UCSD-AML1 (cell line): ENCODE measurements around the gene APOA5.
"Not testable (repeated sequence)": the region's sequence is repeated elsewhere in the genome, so short reads cannot be mapped to it uniquely, and the experiment has no call there.

Source experiments
- DNase-seq: peaks from one replicate; lab custom pipeline; 2025; ENCODE audit not compliant: unreplicated experiment; lab: John Stamatoyannopoulos, UW

Gene APOA5

DNA sequence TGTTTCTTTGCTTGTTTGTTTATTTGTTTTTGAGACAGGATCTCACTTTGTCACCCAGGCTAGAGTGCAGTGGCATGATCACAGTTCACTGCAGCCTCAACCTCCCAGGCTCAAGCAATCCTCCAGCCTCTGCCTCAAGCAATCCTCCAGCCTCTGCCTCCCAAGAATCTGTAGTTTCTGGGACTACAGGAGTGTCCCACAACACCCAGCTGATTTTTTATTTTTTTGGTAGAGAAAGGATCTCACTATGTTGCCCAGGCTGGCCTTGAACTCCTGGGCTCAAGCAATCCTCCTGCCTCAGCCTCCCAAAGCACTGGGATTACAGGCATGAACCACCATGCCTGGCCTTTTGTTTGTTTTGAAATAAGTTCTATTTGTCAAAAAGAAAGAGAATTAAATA lies 10.0 kb upstream of the APOA5 start:
- DNase-seq: not testable (repeated sequence)

DNA sequence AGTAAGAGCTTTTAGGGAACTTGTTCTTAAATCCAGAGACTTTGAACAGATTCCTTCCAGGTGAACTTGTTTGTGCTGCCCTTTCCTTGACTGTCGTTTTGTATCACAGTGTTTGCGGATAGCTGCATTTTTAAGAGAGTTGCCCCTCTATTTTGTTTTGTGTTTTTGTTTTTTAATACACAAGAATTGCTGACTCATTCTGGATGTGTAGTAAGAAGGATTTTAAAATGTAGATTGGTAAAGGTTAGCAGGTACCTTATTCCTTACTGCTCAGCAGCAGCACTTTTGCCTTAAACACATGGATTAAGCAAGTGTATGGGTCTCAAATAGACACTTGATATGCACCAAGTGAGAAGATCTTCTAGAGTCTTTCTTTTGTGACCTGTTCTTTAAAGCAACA lies 8.9 kb upstream of the APOA5 start:
- DNase-seq: no peak

DNA sequence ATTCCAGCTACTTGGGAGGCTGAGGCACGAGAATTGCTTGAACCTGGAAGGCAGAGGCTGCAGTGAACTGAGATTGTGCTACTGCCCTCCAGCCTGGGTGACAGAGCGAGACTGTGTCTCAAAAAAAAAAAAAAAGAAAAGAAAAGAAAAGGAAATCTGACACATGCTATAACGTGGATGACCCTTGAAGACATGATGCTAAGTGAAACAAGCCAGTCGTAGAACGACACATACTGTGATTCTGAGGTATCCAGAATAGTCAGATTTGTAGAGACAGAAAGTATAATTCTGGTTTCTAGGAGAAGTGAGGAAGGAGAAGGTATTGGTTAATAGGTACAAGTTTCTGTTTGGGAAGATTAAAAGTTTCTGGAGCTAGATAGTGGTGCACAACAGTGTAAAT lies 6.7 kb upstream of the APOA5 start:
- DNase-seq: no peak

DNA sequence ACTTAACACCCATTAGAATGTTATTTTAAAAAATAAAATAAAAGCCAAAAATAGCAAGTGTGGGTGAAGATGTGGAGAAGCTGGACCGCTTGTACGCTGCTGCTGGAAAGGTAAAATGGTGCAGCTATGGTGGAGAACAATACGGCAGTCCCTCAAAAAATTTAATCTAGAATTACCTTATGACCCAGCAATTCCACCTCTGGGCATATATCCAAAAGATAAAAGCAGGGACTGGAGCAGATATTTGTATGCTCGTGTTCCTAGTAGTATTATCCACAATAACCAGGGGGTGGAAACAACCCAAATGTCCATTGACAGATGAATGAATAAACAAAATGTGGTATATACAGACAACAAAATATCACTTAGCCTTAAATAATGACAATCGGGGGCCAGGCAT lies 6.1 kb upstream of the APOA5 start:
- no peak for DNase-seq

DNA sequence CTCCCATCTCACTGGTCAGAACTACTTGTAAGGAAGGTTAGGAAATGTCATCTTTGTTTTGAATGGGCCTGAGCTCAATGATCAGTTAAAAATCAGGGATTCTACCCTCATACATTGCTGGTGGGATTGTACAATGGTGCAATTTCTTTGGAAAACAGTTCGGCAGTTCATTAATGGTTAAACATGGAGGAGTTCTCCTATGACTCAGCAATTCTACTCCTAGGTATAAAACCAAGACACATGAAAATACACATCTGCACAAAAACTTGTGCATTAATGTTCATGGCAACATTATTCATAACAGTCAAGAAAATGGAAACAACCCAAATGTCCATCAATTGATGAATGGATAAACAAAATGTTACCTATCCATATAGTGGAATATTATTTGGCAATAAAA lies 4.9 kb upstream of the APOA5 start:
- no peak for DNase-seq

DNA sequence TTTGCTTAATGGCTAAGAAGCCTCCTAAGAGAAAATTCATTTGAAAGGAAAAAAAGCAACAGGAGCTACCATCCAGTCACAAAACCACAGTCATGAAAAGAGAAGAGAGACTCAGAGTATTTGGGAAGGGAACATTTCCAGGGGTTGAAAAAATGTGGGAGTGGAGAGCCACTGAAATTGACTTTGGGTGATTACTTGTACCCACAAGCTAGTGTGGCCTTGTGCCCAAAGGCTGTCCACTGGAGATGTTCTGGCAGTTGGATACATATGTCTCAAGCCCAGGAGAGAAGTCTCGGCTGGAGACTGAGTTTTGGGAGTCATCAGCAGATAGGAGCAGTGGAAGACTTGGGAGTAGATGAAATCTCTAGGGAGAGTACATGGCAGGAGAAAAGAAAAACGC lies 3.2 kb upstream of the APOA5 start:
- DNase-seq: no peak

DNA sequence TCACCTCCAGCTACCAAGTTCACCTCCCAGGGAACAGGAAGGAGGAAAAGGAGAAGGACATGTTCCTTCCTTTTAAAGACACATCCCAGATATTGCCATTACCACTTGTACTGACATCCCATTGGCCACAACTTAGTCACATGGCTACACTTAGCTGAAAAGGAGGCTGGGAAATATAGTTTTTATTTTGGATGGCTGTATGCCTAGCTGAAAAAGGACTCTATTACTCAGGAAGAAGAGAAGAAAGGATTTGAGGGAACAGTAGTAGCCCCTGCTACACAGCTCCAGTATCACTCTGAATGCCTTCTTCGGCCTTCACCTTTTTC lies 2.1 kb upstream of the APOA5 start:
- DNase-seq: no peak

DNA sequence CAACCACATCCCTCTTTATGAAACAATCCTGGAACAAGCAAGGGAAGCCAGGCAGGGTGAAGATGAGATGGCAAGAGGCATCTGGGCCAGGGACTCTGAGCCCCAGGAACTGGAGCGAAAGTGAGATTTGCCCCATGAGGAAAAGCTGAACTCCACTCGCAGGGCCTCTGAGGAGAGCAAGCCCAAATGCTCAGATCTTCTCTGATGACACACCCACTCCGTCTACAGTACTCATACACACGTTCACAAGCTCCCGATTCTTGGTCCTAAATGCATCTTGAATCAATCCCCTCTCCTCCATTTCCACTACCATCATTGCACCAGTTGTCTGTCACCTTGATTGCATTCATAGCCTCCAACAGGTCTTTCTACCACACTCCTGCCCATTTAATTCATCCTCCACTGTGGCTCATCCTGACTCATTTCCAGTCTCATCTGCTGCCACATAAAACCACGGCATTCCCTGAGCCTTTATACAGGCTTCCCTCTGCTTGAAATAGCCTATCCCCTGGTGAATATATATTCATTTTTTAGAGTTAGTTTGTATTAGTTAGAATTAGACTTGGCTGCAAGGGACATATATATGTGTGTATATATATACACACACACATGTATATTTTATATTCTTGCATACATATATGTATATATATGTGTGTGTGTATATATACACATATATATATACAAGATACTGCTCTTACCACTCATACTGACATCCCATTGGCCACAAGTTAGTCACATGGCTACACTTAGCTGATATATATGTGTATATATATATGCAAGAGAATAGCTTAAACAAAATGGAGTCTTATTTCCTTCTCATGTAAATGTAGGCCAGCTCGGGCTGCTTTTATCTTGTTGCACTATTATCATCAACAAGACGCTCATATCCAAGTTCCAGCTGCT lies 1.4 kb upstream of the APOA5 start:
- DNase-seq: no peak

DNA sequence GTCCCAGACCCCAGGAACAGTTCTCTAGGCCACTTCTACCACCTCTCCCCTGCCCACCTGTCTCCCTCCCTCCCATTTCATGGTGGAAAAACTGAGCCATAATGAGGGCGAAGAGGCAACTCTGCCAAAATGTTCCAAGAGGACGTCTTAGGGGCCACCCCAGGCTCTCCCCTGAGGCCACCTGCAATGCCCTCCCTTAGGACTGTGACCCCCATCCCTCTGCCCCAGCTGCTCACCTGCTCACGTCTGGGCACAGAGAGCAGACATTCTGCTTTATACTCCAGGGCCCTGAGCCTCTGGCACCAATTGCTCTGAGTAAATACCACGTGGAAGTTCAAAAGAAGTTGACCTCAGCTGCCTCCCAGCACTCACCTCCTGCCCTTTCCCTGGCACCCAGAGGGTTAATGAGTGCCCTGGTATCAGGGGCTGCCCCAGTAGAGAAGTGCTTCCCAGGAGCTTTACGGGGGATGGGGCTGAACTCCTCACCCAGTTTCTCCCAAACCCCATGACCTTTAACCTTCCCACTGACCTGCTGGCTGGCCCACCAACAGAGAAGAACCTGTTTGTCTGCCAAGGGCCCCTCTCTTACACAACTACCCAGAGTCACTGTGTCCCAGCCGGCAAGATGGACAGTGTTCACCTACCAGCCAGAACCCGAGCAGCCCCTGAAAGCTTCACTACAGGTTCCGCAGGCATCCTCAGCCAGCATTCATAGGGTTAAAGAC lies 627 bp upstream of the APOA5 start:
- no peak for DNase-seq

DNA sequence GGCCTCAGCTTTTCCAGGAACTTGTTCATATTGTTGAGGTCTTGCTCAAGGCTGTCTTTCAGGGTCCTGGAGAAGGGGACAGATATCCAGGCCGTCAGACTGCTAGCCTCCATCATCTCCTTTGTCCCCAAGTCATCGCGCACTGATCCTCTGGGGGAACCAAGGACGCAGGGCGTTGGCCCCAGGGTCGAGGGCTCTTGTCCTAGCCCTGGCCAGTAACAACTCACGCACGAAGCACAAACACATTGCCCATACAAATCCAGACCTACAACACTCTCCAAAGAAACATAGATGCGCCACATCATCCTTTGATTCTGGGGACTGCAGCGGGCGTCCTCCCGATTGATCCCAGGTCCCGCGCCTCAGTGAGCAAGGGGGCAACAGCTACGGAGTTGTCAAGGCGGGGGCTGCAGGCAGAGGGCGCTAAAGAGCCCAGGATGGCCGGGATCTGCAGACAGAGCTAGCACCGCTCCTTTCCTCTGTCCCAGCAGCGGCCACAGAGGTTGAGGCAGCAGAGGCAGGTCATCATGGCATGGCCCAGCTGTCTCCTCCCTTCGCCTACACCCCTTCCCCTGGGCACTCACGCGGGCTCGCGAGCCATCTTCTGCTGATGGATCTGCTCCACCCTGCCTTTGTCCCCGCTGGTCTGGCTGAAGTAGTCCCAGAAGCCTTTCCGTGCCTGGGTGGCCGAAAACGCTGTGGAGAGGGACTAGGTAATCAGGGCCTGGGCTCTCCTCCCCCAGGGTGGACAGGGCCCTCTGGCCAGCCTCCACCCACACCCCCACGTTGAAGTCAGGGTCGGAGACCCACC lies 472 bp downstream of the APOA5 start:
- peak; percentile 73 for DNase-seq

DNA sequence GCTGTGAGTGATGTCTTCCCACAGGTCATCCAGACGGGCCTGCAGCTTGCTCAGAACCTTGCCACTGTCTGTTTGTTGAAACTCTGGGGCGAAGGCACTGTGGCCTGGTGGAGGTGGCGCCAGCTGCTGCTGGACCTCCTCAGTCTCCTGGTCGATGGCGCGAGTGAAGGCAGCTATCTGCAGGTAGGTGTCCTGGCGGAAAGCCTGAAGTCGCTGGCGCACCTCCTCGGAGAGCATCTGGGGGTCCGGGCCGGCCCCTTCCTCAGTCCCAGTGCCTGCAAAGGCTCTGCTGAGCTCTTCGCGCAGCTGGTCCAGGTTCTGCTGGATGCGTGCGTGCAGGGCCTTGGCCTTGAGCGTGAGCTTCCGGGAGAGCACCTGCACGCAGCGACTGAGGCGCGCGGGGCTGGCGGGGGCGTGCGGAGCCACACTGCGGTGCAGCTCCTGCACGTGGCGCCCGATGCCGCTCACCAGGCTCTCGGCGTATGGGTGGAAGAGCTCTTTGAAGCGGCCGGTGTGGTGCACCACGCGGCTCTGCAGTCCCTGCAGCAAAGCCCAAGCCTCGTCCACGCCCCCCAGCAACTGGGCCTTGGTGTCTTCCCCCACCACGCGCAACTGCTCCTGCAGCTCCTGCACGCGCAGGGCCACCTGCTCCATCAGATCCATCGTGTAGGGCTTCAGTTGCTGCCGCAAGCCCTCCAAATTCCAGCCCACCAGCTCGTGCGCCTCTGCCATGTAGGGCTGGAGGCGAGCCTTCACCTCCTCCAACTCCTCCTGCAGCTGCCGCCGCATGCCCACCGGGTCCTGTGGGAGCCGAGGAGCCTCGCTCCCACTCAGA lies 1.3 kb downstream of the APOA5 start:
- no peak for DNase-seq

DNA sequence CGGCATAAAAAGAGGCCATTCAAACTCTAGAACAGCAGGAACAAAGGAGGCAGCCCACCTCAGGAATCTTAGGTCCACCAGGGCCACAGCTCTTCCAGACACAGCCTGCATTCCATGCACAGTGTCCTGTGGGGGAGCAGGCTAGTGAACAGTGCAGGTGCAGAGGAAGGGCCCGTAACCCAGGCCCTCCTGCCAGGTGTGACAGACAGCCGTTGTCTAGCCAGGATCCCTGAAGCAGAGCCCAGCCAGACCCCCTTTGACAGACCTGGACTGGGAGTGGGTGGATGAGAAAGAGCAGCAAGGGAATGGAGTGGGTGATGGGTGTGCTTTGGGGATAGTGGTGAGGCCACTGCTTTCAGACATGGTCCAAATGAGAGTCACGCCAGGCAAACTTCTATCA lies 2.7 kb downstream of the APOA5 start:
- no peak for DNase-seq

DNA sequence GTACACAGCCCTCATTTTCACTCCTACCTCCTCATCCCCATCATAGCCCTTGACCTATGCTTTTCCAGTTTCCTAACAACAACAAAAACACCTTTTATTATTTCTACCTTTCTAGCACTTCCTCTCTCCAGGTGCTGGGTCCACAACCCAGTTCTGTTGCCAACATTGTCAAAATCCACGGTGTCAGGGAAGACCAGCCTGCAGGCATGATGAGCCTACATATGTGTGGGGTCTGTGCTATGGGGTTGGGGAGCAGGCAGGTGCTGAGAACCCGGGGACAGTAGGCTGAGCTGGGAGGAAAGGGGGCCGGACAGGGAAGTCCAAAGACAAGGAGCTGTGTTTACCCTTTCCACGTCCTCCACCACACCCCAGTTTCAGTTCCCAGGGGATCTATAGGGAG lies 3.1 kb downstream of the APOA5 start:
- no peak for DNase-seq

DNA sequence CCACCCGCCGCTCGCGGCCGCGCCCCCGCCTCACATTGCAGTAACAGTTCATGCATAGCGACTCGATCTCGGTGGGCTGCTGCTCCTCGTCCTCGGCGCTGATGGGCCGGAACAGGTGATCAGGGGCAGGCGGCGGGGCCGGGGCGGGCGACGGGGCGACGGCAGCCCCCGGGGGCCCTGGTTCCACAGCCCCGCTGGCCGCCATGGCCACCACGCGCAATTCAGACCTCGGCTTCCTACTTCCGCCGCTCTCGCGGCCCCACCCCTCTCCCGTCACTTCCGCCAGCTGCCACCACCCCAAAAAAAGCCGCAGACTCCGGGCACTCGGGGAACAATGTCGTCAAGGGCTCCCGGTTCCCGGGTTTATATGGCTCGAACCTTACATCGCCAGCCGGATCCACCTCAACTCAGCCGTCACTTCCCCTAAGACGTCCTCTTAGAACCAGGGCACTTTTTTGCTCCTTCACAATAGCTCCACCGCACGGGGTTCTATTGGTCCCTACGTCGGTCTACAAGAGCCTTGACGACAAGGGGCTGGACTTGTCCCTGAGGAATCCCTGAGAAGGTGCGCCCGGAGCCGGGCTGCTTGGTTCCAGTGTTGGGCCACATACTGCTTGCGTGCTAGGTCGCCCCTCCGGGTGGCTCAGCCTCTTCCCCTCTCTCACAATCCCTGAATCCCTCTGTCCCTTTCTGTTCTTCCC lies 3.7 kb downstream of the APOA5 start, which contains the start of gene ZPR1:
TSS of gene ZPR1 (minus strand) at position 238 of the 701 bp plus-strand sequence. CDS start at position 205, 33 bp downstream.
- DNase-seq: peak; percentile 81

DNA sequence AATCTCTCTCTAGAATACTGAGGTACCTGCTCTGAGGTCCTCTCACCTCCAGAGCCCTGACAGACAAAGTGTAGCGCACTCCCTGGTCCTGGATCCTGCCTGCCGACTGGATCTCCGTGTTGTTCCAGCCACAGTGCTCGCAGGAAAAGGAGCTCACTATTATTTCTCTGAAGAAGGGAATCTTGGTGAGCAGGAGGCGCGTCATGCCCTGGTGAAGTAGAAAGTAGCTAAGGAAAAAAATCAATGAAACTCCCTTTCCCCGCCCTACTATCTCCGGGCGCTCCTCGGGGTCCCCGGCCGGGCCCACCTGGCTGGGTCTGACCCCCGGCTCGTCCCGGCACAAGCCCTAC lies 4.3 kb downstream of the APOA5 start:
- no peak for DNase-seq

DNA sequence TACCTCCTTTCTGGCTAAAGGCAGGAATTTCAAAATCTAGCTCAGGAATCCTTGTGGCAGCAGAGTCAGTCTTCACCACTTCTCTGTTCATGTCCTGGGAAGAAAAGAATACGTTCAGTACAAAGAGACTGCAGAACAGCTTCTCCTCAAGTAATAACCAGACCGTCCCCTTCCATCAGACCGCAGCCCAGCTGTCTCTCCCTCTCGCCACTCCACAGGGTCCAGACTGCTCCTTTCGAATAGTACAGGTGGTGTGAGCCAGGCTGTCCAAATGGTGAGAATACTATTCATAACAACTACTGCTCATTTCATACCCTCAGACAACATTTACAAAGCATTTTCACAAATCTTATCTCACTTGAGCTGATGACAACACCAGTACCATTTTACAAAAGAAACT lies 4.7 kb downstream of the APOA5 start:
- DNase-seq: no peak

DNA sequence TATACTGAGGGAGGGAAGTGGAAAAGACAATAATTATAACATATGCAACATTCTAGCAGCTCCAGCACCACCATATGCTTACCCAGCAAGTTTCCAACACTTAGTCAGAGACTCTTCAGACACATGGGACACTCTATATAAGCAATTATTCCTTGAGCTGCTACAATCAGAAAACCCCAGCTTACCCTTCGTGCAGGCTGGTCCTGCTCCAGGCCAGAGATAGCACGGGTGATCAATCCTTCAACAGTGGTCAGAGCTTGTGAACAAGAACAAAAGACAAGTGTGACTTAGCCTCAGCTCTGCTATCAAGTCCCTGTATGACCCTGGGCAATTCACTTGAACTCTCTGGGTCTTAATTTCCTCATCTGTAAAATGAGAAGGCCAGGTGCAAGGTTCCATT lies 5.4 kb downstream of the APOA5 start:
- DNase-seq: no peak

DNA sequence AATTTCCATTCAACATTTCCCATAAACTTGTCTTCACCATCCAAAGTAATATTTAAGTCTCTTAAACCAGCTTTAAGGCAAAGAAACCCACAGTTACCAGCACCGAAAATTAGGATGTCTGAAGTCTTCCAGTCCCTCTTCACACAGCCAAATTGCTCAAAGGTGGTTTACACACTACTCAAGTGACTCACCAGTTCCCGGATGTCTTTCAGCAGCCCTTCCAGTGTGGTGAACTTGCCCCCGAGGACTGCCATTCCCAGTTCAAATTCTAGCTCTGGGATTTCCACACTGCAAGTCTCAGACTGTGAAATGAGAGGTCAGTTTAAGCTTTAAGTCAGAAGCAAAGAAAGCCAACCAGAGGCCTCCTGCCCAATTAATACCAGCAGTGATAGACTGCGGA lies 9.0 kb downstream of the APOA5 start:
- no peak for DNase-seq

DNA sequence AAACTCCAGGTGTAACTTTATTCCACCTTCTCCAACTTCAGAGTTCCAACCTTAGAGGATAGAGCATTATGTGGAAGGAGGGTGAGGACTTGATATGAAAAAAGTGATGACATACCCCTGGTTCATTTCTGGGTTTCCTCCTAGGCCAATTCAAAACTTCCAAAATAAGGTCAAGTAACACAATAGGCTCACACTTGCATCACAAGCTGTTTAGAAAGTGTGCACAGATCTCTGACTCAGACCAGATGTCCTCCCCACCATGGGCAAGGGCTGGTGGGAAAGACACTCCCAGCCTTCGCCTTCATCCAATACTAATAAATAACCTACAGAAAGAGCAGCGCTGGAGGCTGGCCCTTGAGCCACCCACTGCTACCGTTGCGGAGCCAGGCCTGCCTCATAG lies 13.1 kb downstream of the APOA5 start:
- no peak for DNase-seq

DNA sequence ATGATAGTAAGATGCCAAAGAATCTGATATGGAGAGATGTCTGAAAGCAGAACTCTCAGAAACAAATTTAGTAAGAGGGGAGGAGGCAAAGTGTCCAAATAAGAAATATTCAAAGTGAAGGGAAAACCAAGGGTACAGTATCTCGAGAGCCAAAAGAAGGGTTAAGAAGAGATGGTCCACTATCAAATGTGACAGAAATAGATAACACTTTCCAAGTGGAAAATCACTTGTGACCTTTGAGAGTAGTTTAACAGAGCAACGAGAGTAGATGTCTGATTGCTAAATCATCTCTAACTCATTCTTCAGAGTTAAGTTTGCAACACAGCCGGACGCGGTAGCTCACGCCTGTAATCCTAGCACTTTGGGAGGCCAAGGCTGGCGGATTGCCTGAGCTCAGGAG lies 14.6 kb downstream of the APOA5 start:
- DNase-seq: no peak
